DMS153 treated with DMSO at 0.1 percent for 48 hours (cell line): ENCODE data around the gene CD72.

Experiments
- DNase-seq: peaks from one replicate; lab custom pipeline; 2025; ENCODE audit not compliant: unreplicated experiment; lab: John Stamatoyannopoulos, UW

The CD72 gene

DNA sequence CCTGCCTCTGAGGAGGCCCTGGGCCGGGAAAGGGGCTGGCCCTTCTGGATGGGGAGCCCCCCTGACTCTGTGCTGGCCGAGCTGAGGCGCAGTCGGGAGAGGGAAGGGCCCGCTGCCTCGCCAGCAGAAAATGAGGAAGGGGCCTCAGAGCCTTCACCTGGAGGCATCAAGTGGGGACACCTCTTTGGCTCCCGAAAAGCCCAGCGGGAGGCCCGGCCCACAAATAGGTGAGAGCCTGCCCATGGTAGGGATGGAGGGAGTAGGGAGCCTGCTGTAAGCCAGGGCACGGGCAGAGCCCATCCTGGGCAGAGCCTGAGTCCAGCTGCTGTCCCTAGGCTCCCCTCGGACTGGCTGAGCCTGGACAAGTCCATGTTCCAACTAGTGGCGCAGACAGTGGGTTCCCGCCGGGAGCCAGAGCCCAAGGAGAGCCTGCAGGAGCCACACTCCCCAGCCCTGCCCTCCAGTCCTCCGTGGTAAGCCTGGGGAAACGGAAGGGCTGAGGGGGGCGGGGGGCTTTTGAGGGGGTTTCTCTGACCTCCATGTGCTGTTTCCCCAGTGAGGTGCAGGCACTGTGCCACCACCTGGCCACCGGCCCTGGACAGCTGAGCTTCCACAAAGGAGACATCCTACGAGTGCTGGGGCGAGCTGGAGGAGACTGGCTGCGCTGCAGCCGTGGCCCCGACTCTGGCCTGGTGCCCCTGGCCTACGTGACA lies 57.4 kb downstream of the CD72 start:
- DNase-seq = no peak
